K562 (cell line): ENCODE measurements around the gene PNKD. TPM values are rescaled to one million over a fixed set of nuclear protein-coding genes. Genes with fewer than 3 reads are reported as not detected.

Experiments used
- ATAC-seq: fragments of 200-7000 bp; cut with Tn5 transposase; 3 replicates; pipeline ENCODE4 v1.9.1; 2020; ENCODE audit warnings: moderate library complexity
- BruUV-seq: library from RNA; stranded (reverse); fragments of 400-500 nt; replicated peaks from 2 replicates; lab custom pipeline; 2021; lab: Mats Ljungman, UMichigan
- CTCF ChIA-PET: fragments of 300-600 bp; formaldehyde crosslinking; extraction: SDS; loops from one replicate; lab custom pipeline; 2021; ENCODE audit warnings: low intra/inter-chr PET ratio; lab: Yijun Ruan, JAX
- POLR2A ChIA-PET: fragments of 300-600, 350-650 bp; sonication (Branson Sonifier 250); formaldehyde crosslinking; extraction: SDS; loops from one replicate; lab custom pipeline; 2021; ENCODE audit warnings: antibody characterized with exemption, inconsistent platforms; lab: Yijun Ruan, JAX
- DNase-seq, 4 experiments: peaks; one replicate each; pipeline versions ENCODE4 v3.0.0 to v3.0.0-alpha.2; 2011 to 2018; ENCODE audit warnings: low spot score in 3 of 4, mixed read lengths in 3 of 4; ENCODE audit errors: extremely low read depth in 1 of 4
- FAIRE-seq: peaks from 2 replicates; lab custom pipeline; 2011; peaks lifted over from hg19 to GRCh38; lab: Jason Lieb, UNC
- H2AFZ ChIP-seq: 2 replicates; pipeline ENCODE4 v1.6.0; 2011; ENCODE audit warnings: low read depth, low read length, control low read depth, inconsistent platforms
- H3K27ac ChIP-seq: fragments of 200-600 bp; 3 replicates; pipeline ENCODE4 v1.8.0; 2011; ENCODE audit warnings: low read depth, mild to moderate bottlenecking, control low read depth, inconsistent platforms, low read length, moderate library complexity, mixed read lengths; ENCODE audit errors: extremely low read depth
- H3K27me3 ChIP-seq, 2 experiments: fragments of 300-600 bp in 1 of 2; 2 replicates in 1 of 2; 3 replicates in 1 of 2; pipeline versions ENCODE4 v1.6.0 to v1.8.0; 2011; ENCODE audit warnings: inconsistent platforms in 2 of 2, low read length in 2 of 2, mild to moderate bottlenecking in 1 of 2, mixed read lengths in 1 of 2, moderate library complexity in 1 of 2; ENCODE audit not compliant: control insufficient read depth in 2 of 2, insufficient read depth in 2 of 2
- H3K36me3 ChIP-seq: fragments of 300-600 bp; 3 replicates; pipeline ENCODE4 v1.8.0; 2011; ENCODE audit warnings: mild to moderate bottlenecking, low read length, inconsistent platforms; ENCODE audit not compliant: control insufficient read depth, insufficient read depth
- H3K4me1 ChIP-seq, 2 experiments: fragments of 200-600 bp in 1 of 2; replicated peaks in 1 of 2; 2 replicates in 1 of 2; 3 replicates in 1 of 2; pipeline versions ENCODE4 v1.5.1 to v1.8.0; 2011; ENCODE audit warnings: inconsistent platforms in 2 of 2, low read length in 2 of 2, mild to moderate bottlenecking in 1 of 2, mixed read lengths in 1 of 2, moderate library complexity in 1 of 2; ENCODE audit not compliant: control insufficient read depth in 2 of 2, insufficient read depth in 2 of 2
- H3K4me2 ChIP-seq: 2 replicates; pipeline ENCODE4 v1.6.1; 2011; ENCODE audit warnings: low read length, control low read depth, inconsistent platforms, mixed read lengths; ENCODE audit not compliant: insufficient read depth
- H3K4me3 ChIP-seq: fragments of 200-600 bp; sonication (generic), shearing (Covaris generic); 2 replicates; pipeline ENCODE4 v1.5.1; 2016; ENCODE audit warnings: control low read depth, inconsistent platforms
- H3K79me2 ChIP-seq: fragments of 200-600 bp; 3 replicates; pipeline ENCODE4 v1.8.0; 2011; ENCODE audit warnings: low read length, inconsistent platforms; ENCODE audit not compliant: control insufficient read depth, insufficient read depth
- H3K9ac ChIP-seq, 2 experiments: 2 replicates each; pipeline versions ENCODE4 v1.6.0 to v1.6.1; 2011; ENCODE audit warnings: low read depth in 2 of 2, low read length in 2 of 2, control low read depth in 1 of 2, inconsistent platforms in 1 of 2, mild to moderate bottlenecking in 1 of 2, mixed read lengths in 1 of 2; ENCODE audit not compliant: insufficient read depth in 1 of 2
- H3K9me1 ChIP-seq: one replicate; pipeline ENCODE4 v1.6.0; 2011; ENCODE audit warnings: inconsistent platforms, mild to moderate bottlenecking, low read length, moderate library complexity; ENCODE audit not compliant: control insufficient read depth, insufficient read depth
- H3K9me3 ChIP-seq: replicated peaks from 2 replicates; pipeline ENCODE4 v1.5.1; 2011; ENCODE audit warnings: low read depth, low read length, inconsistent platforms; ENCODE audit not compliant: control insufficient read depth, insufficient read depth
- H4K20me1 ChIP-seq: replicated peaks from 2 replicates; pipeline ENCODE4 v1.6.1; 2011; ENCODE audit warnings: low read length, inconsistent platforms, mixed read lengths; ENCODE audit not compliant: control insufficient read depth, insufficient read depth
- CEBPB ChIP-seq: fragments of 450-650 bp; IDR thresholded peaks from 2 replicates; pipeline ENCODE4 v1.6.1; 2016; ENCODE audit warnings: missing genetic modification characterization, missing compliant biosample characterization
- CREM ChIP-seq: IDR thresholded peaks from 2 replicates; pipeline ENCODE4 v1.6.1; 2014; ENCODE audit warnings: antibody characterized with exemption, low read depth
- LCOR ChIP-seq: sonication (generic); formaldehyde crosslinking; IDR thresholded peaks from 2 replicates; pipeline ENCODE4 v1.8.0; 2022; ENCODE audit warnings: mild to moderate bottlenecking, missing genetic modification reagents
- PHF8 ChIP-seq: fragments of 200-600 bp; sonication (generic); IDR thresholded peaks from 2 replicates; pipeline ENCODE4 v1.6.1; 2012; ENCODE audit warnings: mixed run types, mild to moderate bottlenecking, inconsistent platforms, low read length, moderate library complexity, borderline replicate concordance
- SIN3A ChIP-seq, 2 experiments: fragments of 150-350 bp in 1 of 2; IDR thresholded peaks; 2 replicates each; pipeline ENCODE4 v1.6.1; 2011 to 2016; ENCODE audit warnings: borderline replicate concordance in 2 of 2, low read depth in 2 of 2, low read length in 2 of 2, mild to moderate bottlenecking in 2 of 2, moderate library complexity in 2 of 2; ENCODE audit not compliant: control insufficient read depth in 1 of 2
- SPI1 ChIP-seq: IDR thresholded peaks from 2 replicates; pipeline ENCODE4 v1.6.1; 2011; ENCODE audit warnings: low read depth, low read length, control low read depth, borderline replicate concordance
- ZFX ChIP-seq: sonication (generic); formaldehyde crosslinking; IDR thresholded peaks from 2 replicates; pipeline ENCODE4 v1.8.0; 2022; ENCODE audit warnings: mild to moderate bottlenecking, missing genetic modification reagents, moderate library complexity
- ZZZ3 ChIP-seq: fragments of 450-650 bp; IDR thresholded peaks from 2 replicates; pipeline ENCODE4 v1.6.1; 2016; ENCODE audit warnings: antibody characterized with exemption, mild to moderate bottlenecking, moderate library complexity
- WGBS: fragments of 100-300 bp; shearing (Covaris generic); methylation state at CpG from one replicate; pipeline ENCODE4 v1.1.6; 2016; ENCODE audit warnings: low coverage, mixed read lengths; ENCODE audit not compliant: insufficient coverage; ENCODE audit errors: missing lambda C conversion rate; 5-methylcytosine and 5-hydroxymethylcytosine counted together
- in situ Hi-C: fragments of 300-500 bp; cut with MboI; formaldehyde crosslinking; loops from 4 replicates; pipeline ENCODE4 v1.15.0; 2018; ENCODE audit warnings: inconsistent platforms, mixed read lengths
- intact Hi-C: fragments of 100-400 bp; cut with micrococcal nuclease; formaldehyde crosslinking; loops from 2 replicates; pipeline ENCODE4 v1.14.2; 2022
- polyA plus RNA-seq, 8 experiments: library from polyadenylated mRNA; depleted of rRNA in 4 of 8; stranded (reverse) in 5 of 8; unstranded in 3 of 8; fragments of >200 nt; fragmentation: Nextera tagmentation in 2 of 8; fragmentation: Illumina TruSeq in 1 of 8; extraction: Ambion mirVana in 2 of 8; extraction: Trizol in 1 of 8; gene quantifications; 2 replicates each; pipeline versions ENCODE4 v1.2.1 to v1.2.3, GENCODE V29; 2011 to 2014; ENCODE audit warnings: inconsistent platforms in 1 of 8, missing spikeins in 1 of 8
- total RNA-seq, 7 experiments: library from RNA; depleted of rRNA in 6 of 7; stranded (reverse); fragments of >200 nt in 6 of 7; fragmentation: Illumina TruSeq in 2 of 7; extraction: Trizol in 2 of 7; gene quantifications; 2 replicates each; pipeline versions ENCODE4 v1.2.1 to v1.2.3, GENCODE V29; 2011 to 2021; ENCODE audit warnings: low replicate concordance in 1 of 7
- TF ChIP-seq, protein P1 (sequence below): fragments of 450-650 bp; formaldehyde crosslinking; IDR thresholded peaks from 2 replicates; pipeline ENCODE4 v1.4.0; 2020; ENCODE audit warnings: mild to moderate bottlenecking, moderate library complexity
- TF ChIP-seq, protein P2 (sequence below): sonication (generic); formaldehyde crosslinking; IDR thresholded peaks from 2 replicates; pipeline ENCODE4 v1.8.0; 2022; ENCODE audit warnings: missing genetic modification reagents, mild to moderate bottlenecking, moderate library complexity, borderline replicate concordance
- TF ChIP-seq, protein P3 (sequence below): fragments of 450-650 bp; IDR thresholded peaks from 2 replicates; pipeline ENCODE4 v1.6.1; 2016
- TF ChIP-seq, protein P4 (sequence below): sonication (generic); formaldehyde crosslinking; IDR thresholded peaks from 2 replicates; pipeline ENCODE4 v1.8.0; 2023; ENCODE audit warnings: mild to moderate bottlenecking, missing genetic modification reagents

PNKD gene
- total and polyA plus RNA-seq, 9 of the 15 experiments (the other 6 are each of a cell fraction or from before 2014, with no cell fraction given): 26.0 to 105 (median 60.1) TPM

DNA sequence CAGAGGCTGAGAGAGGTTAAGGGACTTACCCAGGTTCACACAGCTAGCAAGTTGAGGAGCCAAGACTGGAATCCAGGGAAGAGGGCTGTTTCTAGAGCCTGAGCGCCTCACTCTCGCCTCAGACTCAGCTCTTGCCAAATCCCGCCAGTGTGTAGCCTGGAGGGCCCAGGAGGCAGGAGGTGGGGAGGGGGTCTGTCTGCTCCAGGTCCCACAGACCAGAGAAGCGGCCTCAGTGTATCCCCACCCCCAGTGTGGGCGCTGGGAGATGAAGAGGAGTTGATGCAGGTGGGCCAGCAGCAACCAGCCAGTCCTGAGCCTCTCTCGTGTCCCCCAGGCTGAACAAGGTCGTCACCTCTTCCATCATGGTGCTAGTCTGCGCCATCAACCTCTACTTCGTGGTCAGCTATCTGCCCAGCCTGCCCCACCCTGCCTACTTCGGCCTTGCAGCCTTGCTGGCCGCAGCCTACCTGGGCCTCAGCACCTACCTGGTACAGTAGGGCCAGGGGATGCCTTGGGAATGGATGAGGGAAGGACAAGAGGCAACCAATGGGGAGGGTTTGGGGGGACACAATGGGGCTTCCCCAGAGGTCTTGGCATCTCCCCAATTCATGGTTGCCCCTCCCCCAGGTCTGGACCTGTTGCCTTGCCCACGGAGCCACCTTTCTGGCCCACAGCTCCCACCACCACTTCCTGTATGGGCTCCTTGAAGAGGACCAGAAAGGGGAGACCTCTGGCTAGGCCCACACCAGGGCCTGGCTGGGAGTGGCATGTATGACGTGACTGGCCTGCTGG lies 124.2 kb downstream of the PNKD start:
- peak overlapping the region; percentile 90 for H3K27ac ChIP-seq
- POLR2A ChIA-PET: interaction anchor here (0.6 to 2.2 kb wide), 14 partner anchors 9 to 123 kb away, joined by 3 to 9 read pairs (median 3); no protein-coding TSS in a partner anchor
- H3K4me3 ChIP-seq: peak overlapping the region; percentile 57
- H3K9ac ChIP-seq: peak overlapping the region; percentile 73 to 88
- no peaks in the 10 kb centered on the region for H3K9me1 ChIP-seq
- CTCF ChIA-PET: interaction anchor here (2.0 kb wide), 1 partner anchor 122 kb away, joined by 8 read pairs; no protein-coding TSS in a partner anchor
- peaks cover 49% of the 10 kb centered on the region for H3K79me2 ChIP-seq
- in situ Hi-C loops (loop anchor here (5.0 kb wide), 1 partner anchor 107 kb away; no protein-coding TSS in a partner anchor), intact Hi-C loops (loop anchor here (5.0 kb wide), 1 partner anchor 173 kb away; the partner anchor contains the start of genes CNOT9 and USP37)
- H3K4me1 ChIP-seq: peaks cover 20 to 64% of the 10 kb centered on the region in 2 experiments
- H3K36me3 ChIP-seq: no peaks in the 10 kb centered on the region
- FAIRE-seq: no peak
- H3K9me3 ChIP-seq: no peaks in the 10 kb centered on the region
- no peaks in the 10 kb centered on the region for H4K20me1 ChIP-seq
- ATAC-seq: no peak
- 25% methylated on average over 11 of the region's 13 CpGs for WGBS
- no TSS peak for BruUV-seq
- peak overlapping the region; percentile 67 for H2AFZ ChIP-seq
- H3K27me3 ChIP-seq: no peaks in the 10 kb centered on the region
- DNase-seq: peak in 2 of 4 experiments; percentile 6 to 38
- peak overlapping the region; percentile 91 for H3K4me2 ChIP-seq
- TF ChIP-seq LCOR (CRISPR knock-in tag) (0 out of 2 replicates have a peak, but pooled peaks have one; percentile 24), CEBPB (tag) (0 out of 2 replicates have a peak, but pooled peaks have one; percentile 4), PHF8 (peak; percentile 8; the same call in 1 of the 2 replicates), SPI1 (no peak), ZFX (peak; percentile 71), SIN3A (IDR thresholded peaks at IDR 0.05; ENCODE audit: borderline replicate concordance in 2 of 2, control insufficient read depth in 1 of 2, low read depth in 2 of 2, low read length in 2 of 2) (no peak), ZZZ3 (no peak), CREM (peak; percentile 55)
- TF ChIP-seq, protein P1, sequence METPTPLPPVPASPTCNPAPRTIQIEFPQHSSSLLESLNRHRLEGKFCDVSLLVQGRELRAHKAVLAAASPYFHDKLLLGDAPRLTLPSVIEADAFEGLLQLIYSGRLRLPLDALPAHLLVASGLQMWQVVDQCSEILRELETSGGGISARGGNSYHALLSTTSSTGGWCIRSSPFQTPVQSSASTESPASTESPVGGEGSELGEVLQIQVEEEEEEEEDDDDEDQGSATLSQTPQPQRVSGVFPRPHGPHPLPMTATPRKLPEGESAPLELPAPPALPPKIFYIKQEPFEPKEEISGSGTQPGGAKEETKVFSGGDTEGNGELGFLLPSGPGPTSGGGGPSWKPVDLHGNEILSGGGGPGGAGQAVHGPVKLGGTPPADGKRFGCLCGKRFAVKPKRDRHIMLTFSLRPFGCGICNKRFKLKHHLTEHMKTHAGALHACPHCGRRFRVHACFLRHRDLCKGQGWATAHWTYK (CRISPR knock-in tag): peak; percentile 71
- TF ChIP-seq, protein P2, sequence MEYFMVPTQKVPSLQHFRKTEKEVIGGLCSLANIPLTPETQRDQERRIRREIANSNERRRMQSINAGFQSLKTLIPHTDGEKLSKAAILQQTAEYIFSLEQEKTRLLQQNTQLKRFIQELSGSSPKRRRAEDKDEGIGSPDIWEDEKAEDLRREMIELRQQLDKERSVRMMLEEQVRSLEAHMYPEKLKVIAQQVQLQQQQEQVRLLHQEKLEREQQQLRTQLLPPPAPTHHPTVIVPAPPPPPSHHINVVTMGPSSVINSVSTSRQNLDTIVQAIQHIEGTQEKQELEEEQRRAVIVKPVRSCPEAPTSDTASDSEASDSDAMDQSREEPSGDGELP (CRISPR knock-in tag): 0 out of 2 replicates have a peak, but pooled peaks have one; percentile 11
- TF ChIP-seq, protein P3, sequence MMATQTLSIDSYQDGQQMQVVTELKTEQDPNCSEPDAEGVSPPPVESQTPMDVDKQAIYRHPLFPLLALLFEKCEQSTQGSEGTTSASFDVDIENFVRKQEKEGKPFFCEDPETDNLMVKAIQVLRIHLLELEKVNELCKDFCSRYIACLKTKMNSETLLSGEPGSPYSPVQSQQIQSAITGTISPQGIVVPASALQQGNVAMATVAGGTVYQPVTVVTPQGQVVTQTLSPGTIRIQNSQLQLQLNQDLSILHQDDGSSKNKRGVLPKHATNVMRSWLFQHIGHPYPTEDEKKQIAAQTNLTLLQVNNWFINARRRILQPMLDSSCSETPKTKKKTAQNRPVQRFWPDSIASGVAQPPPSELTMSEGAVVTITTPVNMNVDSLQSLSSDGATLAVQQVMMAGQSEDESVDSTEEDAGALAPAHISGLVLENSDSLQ: 0 out of 2 replicates have a peak, but pooled peaks have one; percentile 9
- TF ChIP-seq, protein P4, sequence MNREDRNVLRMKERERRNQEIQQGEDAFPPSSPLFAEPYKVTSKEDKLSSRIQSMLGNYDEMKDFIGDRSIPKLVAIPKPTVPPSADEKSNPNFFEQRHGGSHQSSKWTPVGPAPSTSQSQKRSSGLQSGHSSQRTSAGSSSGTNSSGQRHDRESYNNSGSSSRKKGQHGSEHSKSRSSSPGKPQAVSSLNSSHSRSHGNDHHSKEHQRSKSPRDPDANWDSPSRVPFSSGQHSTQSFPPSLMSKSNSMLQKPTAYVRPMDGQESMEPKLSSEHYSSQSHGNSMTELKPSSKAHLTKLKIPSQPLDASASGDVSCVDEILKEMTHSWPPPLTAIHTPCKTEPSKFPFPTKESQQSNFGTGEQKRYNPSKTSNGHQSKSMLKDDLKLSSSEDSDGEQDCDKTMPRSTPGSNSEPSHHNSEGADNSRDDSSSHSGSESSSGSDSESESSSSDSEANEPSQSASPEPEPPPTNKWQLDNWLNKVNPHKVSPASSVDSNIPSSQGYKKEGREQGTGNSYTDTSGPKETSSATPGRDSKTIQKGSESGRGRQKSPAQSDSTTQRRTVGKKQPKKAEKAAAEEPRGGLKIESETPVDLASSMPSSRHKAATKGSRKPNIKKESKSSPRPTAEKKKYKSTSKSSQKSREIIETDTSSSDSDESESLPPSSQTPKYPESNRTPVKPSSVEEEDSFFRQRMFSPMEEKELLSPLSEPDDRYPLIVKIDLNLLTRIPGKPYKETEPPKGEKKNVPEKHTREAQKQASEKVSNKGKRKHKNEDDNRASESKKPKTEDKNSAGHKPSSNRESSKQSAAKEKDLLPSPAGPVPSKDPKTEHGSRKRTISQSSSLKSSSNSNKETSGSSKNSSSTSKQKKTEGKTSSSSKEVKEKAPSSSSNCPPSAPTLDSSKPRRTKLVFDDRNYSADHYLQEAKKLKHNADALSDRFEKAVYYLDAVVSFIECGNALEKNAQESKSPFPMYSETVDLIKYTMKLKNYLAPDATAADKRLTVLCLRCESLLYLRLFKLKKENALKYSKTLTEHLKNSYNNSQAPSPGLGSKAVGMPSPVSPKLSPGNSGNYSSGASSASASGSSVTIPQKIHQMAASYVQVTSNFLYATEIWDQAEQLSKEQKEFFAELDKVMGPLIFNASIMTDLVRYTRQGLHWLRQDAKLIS (CRISPR knock-in tag): 0 out of 2 replicates have a peak, but pooled peaks have one; percentile 51
